ENCODE data around the gene ITGA2.

GRCh38 chr5:53035868-53036381 is 46.8 kb downstream of the ITGA2 start:
- no peak for TF ChIP-seq CTCF (IDR thresholded peaks at IDR 0.05; ENCODE audit: insufficient read depth, low read length)
- TF ChIP-seq POLR2AphosphoS5 (IDR thresholded peaks at IDR 0.05; ENCODE audit: low read depth), result no peak
- TF ChIP-seq REST (IDR thresholded peaks at IDR 0.05; ENCODE audit: insufficient replicate concordance, low read depth), result no peak
- no peak for TF ChIP-seq GABPA (IDR thresholded peaks at IDR 0.05; ENCODE audit: low read depth)
- no peak for TF ChIP-seq SPI1 (IDR thresholded peaks at IDR 0.05; ENCODE audit: borderline replicate concordance, low read depth)
